DND-41 (cell line): ENCODE measurements around the gene RNF144A.
A peak's percentile ranks its signal among the peaks of the same experiment; 100 is the strongest.

Experiments
- ATAC-seq: fragments of 200-7000 bp; cut with Tn5 transposase; 3 replicates; pipeline ENCODE4 v1.9.1; 2021; ENCODE audit warnings: low read depth; ENCODE audit not compliant: insufficient read depth
- DNase-seq: peaks from one replicate; pipeline ENCODE4 v3.0.0-alpha.2; 2020
- H2AFZ ChIP-seq: 2 replicates; pipeline ENCODE4 v1.6.0; 2012; ENCODE audit warnings: low read depth, low read length
- H3K27ac ChIP-seq: 2 replicates; pipeline ENCODE4 v1.5.1; 2012; ENCODE audit warnings: low read length, inconsistent platforms
- H3K27me3 ChIP-seq: fragments of 200-600 bp; sonication (generic); 2 replicates; pipeline ENCODE4 v1.6.0; 2012; ENCODE audit warnings: low read length, mild to moderate bottlenecking, inconsistent platforms; ENCODE audit not compliant: insufficient read depth, poor library complexity
- H3K36me3 ChIP-seq: 2 replicates; pipeline ENCODE4 v1.5.1; 2012; ENCODE audit warnings: low read length, inconsistent platforms; ENCODE audit not compliant: insufficient read depth
- H3K4me1 ChIP-seq: 2 replicates; pipeline ENCODE4 v1.5.1; 2012; ENCODE audit warnings: mild to moderate bottlenecking, low read length; ENCODE audit not compliant: insufficient read depth
- H3K4me2 ChIP-seq: 2 replicates; pipeline ENCODE4 v1.6.0; 2012; ENCODE audit warnings: mild to moderate bottlenecking, moderate library complexity, low read length, inconsistent platforms; ENCODE audit not compliant: insufficient read depth
- H3K4me3 ChIP-seq, 2 experiments: fragments of 200-600 bp in 1 of 2; shearing (Covaris generic) in 1 of 2; 2 replicates each; pipeline ENCODE4 v1.5.1; 2012 to 2016; ENCODE audit warnings: inconsistent platforms in 2 of 2, low read length in 2 of 2, mild to moderate bottlenecking in 2 of 2, low read depth in 1 of 2, moderate library complexity in 1 of 2
- H3K79me2 ChIP-seq: 2 replicates; pipeline ENCODE4 v1.6.0; 2012; ENCODE audit warnings: low read length, inconsistent platforms; ENCODE audit not compliant: insufficient read depth
- H3K9ac ChIP-seq: 2 replicates; pipeline ENCODE4 v1.6.0; 2012; ENCODE audit warnings: low read depth, mild to moderate bottlenecking, inconsistent platforms, low read length, moderate library complexity
- H3K9me3 ChIP-seq: 2 replicates; pipeline ENCODE4 v1.5.1; 2012; ENCODE audit warnings: low read length, moderate library complexity, mild to moderate bottlenecking, inconsistent platforms; ENCODE audit not compliant: insufficient read depth, severe bottlenecking
- H4K20me1 ChIP-seq: 2 replicates; pipeline ENCODE4 v1.6.0; 2012; ENCODE audit warnings: low read length; ENCODE audit not compliant: insufficient read depth
- CTCF ChIP-seq: IDR thresholded peaks from 2 replicates; pipeline ENCODE4 v1.5.1; 2012; ENCODE audit warnings: borderline replicate concordance, low read length, moderate library complexity, mild to moderate bottlenecking; ENCODE audit not compliant: poor library complexity, severe bottlenecking; ENCODE audit errors: extremely low read depth
- EZH2 ChIP-seq: IDR thresholded peaks from 3 replicates; pipeline ENCODE4 v1.6.1; 2012; ENCODE audit warnings: borderline replicate concordance, low read depth, mild to moderate bottlenecking, moderate library complexity, low read length, inconsistent platforms; ENCODE audit not compliant: severe bottlenecking

Gene RNF144A

DNA sequence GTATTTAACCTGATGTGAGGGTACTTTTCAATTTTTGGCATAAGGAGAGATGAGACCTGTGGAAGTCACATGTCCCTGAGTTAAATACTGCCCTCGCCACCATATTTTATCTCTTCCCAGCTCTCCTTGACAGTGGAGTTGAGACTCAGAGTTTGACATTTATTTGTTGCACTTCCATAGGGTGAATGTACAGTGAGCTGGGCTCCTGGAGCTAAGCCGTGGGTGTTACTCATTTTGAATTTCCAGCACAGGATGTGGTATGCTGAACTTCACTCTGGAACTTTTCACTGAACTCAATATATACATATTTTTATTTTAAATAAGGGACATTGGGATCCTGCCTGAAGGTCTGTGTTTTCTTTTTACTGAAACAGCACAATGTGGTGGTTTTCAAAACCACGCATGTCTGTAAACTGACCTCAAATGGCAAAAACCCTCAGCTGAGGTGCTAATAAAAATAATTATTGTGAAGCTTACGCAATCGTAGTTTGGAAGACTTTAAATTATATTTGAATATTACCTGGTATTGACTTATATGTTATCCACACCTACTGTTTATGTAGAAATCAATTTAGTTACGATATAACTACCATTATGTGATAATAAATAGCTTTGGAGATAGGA lies 12.1 kb downstream of the RNF144A start:
- no peak for TF ChIP-seq CTCF
- TF ChIP-seq EZH2: no peak
- no peak overlapping the region for H3K9ac ChIP-seq
- ATAC-seq (peak; percentile 70), DNase-seq (no peak)
- H2AFZ ChIP-seq: no peak overlapping the region
- peaks cover 73% of the 10 kb centered on the region for H4K20me1 ChIP-seq
- H3K27ac ChIP-seq: no peak overlapping the region; the same call in 1 of the 2 replicates
- peaks cover 59% of the 10 kb centered on the region for H3K4me1 ChIP-seq
- peaks cover 100% of the 10 kb centered on the region for H3K79me2 ChIP-seq
- H3K27me3 ChIP-seq: no peaks in the 10 kb centered on the region
- no peaks in the 10 kb centered on the region for H3K9me3 ChIP-seq
- H3K36me3 ChIP-seq: peaks cover 43% of the 10 kb centered on the region
- H3K4me3 ChIP-seq: no peak overlapping the region
- no peak overlapping the region for H3K4me2 ChIP-seq

DNA sequence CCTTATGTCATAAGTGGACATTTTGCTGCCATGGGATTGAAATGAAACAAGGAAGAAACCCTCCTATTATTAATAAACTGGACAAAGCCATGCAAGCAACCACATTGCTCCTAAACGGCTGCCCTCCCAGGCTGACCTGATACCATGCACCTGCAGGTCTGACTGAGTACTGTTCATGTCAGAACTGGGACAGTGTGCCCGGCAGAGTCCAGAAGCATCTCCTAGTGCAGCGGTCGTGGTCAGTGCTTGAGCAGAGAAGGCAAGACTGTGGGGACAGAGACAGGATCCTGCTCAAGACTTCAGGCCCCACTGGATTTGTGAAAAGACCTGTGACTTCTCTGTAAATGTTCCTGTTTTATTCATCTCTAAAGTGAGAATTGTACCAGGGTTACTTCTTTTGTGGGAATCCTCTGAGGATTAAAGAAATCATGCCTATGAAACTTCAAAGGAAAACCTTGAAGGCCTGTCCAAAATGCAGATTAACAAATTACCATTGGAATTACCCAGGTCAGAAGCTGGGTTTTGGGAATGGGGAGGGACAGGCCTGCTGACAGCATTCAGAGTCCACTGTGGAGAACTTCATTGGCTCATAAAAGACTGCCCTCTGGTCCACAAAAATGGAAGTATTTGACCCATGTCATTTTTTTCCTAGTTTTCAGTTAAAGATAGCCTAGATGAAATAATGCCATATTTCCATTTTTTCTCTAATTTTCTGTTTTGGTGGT lies 13.9 kb downstream of the RNF144A start:
- peaks cover 70% of the 10 kb centered on the region for H4K20me1 ChIP-seq
- no peak for TF ChIP-seq EZH2
- TF ChIP-seq CTCF: no peak
- no peak for ATAC-seq

DNA sequence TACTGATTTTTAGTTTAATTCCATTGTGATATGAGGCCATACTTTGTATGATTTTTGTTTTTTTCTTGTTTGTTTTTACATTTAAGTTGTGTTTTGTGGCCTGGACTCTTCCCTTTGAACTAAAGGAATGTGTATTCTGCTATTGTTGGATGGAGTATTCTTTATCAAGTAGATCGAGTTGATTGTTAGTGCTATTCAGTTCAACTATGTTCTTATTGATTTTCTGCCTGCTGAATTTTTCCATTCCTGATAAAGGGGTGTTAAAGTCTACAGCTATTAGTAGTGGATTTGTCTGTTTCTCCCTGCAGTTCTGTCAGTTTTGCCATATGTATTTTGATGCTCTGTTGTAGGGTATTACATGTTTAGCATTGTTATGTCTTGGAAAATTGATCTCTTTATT lies 14.5 kb downstream of the RNF144A start:
- no peak for DNase-seq
- H4K20me1 ChIP-seq: peaks cover 70% of the 10 kb centered on the region
- peaks cover 20% of the 10 kb centered on the region for H3K36me3 ChIP-seq
- no peak overlapping the region for H3K9ac ChIP-seq
- no peaks in the 10 kb centered on the region for H3K9me3 ChIP-seq
- H3K27me3 ChIP-seq: no peaks in the 10 kb centered on the region
- no peak overlapping the region for H3K4me3 ChIP-seq
- H2AFZ ChIP-seq: no peak overlapping the region
- no peak for ATAC-seq
- peaks cover 100% of the 10 kb centered on the region for H3K79me2 ChIP-seq
- no peak overlapping the region for H3K27ac ChIP-seq
- no peak overlapping the region for H3K4me2 ChIP-seq
- peaks cover 40% of the 10 kb centered on the region for H3K4me1 ChIP-seq
- TF ChIP-seq CTCF: no peak
- TF ChIP-seq EZH2: no peak

More for the DNA sequence above, 13.9 kb downstream of the RNF144A start:
- Histone ChIP-seq H3K9ac (no peak overlapping the region), H3K27ac (no peak overlapping the region), H3K4me2 (no peak overlapping the region), H3K4me1 (peaks cover 46% of the 10 kb centered on the region), H3K79me2 (peaks cover 100% of the 10 kb centered on the region), H3K9me3 (no peaks in the 10 kb centered on the region), H3K36me3 (peaks cover 26% of the 10 kb centered on the region), H2AFZ (no peak overlapping the region), H3K4me3 (no peak overlapping the region), H3K27me3 (no peaks in the 10 kb centered on the region)
- no peak for DNase-seq
